Measurements from ENCODE around the gene DPEP1. TPM values are rescaled to one million over a fixed set of nuclear protein-coding genes. Genes with fewer than 3 reads are reported as not detected.

The DPEP1 gene
- polyA plus RNA-seq, 3 donors: not detected

DNA sequence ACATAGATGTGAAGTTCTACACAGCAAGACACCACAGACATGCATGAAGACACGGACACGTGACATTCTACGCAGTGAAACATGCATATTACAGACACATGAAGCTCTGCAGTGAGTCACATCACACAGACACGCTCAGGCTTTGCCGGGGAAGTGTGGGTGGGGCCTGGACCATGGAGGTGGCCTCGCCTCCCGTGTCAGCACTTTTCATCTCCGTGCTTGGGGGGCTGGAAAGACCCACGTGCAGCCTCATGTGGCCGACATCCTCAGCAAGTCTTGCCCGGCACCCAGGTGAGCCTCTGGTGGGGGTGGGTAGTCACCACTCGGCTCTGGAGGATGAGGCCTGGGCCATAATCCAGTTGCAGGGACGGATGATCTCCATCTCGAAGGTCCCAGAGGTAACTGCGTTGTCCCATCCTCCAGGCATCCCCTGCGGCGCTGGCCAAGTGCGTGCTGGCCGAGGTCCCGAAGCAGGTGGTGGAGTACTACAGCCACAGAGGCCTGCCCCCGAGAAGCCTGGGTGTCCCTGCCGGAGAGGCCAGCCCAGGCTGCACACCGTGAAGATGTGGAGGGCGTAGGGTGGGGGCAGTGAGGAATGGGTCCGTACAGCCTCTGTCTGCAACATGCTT lies 17.3 kb upstream of the DPEP1 start:
- no peak overlapping the region for H3K9ac ChIP-seq (ENCODE audit: insufficient read depth, low read length, poor library complexity, severe bottlenecking)
- WGBS (ENCODE audit: insufficient coverage): 95% methylated on average over 19 of the region's 25 CpGs

DNA sequence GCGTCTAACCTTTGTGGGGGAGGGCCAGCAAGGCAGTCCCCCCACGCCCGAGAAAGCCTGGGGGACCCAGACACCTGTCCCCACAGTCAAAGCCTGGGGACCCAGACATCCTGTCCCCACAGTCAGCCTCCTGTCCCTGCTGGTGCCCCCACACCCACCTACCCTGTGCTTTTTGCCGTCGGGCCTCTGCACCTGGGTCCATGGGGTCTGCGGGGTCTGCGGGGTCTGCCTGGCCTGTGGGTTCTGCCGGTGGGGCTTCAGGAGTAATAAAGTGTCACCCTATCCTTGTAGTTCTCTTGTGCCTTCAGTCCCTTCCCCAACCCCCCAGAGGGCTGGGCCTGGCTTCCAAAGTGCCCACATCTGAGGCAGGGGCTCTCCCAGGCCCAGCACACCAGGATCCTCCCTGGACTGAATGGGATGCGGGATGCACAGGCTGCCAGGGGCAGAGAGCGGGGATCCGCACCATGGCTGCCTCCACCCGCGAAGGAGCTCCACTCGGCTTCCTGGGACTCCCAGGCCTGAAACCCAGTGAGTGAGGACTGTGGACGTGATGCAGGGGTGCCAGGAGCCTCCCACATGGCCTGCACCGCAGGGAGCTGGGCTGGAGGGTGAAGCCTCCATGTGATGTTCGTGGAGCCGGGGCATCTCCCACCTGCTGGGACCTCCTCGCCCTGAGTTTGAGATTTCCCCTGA lies 16.3 kb upstream of the DPEP1 start:
- no peak for DNase-seq
- Mint-ChIP-seq H3K4me3 (no peak overlapping the region), H3K4me1 (no peaks in the 10 kb centered on the region), H3K36me3 (no peaks in the 10 kb centered on the region), H3K27ac (no peak overlapping the region), H3K9me3 (peaks cover 0 to 3% (median 0%) of the 10 kb centered on the region in 7 donors), H3K27me3 (ENCODE audit: low read depth in 3 of 3) (peaks cover 1 to 12% (median 2%) of the 10 kb centered on the region in 3 donors)
- Histone ChIP-seq H3K9ac (ENCODE audit: insufficient read depth, low read length, poor library complexity, severe bottlenecking) (no peak overlapping the region), H3K36me3 (replicated peaks in 1 of 2; ENCODE audit: control insufficient read depth in 1 of 2, insufficient read depth in 2 of 2, low read length in 2 of 2) (no peaks in the 10 kb centered on the region), H3K27me3 (ENCODE audit: control insufficient read depth in 2 of 2, insufficient read depth in 2 of 2, low read length in 2 of 2) (no peaks in the 10 kb centered on the region), H3K4me3 (replicated peaks in 1 of 3; ENCODE audit: low read depth in 2 of 3, low read length in 3 of 3) (no peak overlapping the region), H3K79me2 (ENCODE audit: insufficient read depth, low read length) (no peaks in the 10 kb centered on the region), H3K27ac (ENCODE audit: low read depth in 1 of 2, low read length in 2 of 2) (no peak overlapping the region), H3K4me2 (replicated peaks; ENCODE audit: extremely low read depth, low read length, poor library complexity, severe bottlenecking) (no peak overlapping the region), H3K9me3 (replicated peaks in 1 of 2; ENCODE audit: control insufficient read depth in 1 of 2, insufficient read depth in 1 of 2, low read length in 2 of 2) (no peaks in the 10 kb centered on the region), H3K4me1 (ENCODE audit: control insufficient read depth in 1 of 2, insufficient read depth in 2 of 2, low read length in 2 of 2) (peaks cover 0 to under 1% of the 10 kb centered on the region in 2 donors), H4K20me1 (ENCODE audit: insufficient read depth, low read length) (no peaks in the 10 kb centered on the region), H2AFZ (ENCODE audit: insufficient read depth, low read depth, low read length, poor library complexity, severe bottlenecking) (no peak overlapping the region)
- 96% methylated on average over 16 of the region's 19 CpGs for WGBS (ENCODE audit: insufficient coverage)
- TF ChIP-seq, protein P1, sequence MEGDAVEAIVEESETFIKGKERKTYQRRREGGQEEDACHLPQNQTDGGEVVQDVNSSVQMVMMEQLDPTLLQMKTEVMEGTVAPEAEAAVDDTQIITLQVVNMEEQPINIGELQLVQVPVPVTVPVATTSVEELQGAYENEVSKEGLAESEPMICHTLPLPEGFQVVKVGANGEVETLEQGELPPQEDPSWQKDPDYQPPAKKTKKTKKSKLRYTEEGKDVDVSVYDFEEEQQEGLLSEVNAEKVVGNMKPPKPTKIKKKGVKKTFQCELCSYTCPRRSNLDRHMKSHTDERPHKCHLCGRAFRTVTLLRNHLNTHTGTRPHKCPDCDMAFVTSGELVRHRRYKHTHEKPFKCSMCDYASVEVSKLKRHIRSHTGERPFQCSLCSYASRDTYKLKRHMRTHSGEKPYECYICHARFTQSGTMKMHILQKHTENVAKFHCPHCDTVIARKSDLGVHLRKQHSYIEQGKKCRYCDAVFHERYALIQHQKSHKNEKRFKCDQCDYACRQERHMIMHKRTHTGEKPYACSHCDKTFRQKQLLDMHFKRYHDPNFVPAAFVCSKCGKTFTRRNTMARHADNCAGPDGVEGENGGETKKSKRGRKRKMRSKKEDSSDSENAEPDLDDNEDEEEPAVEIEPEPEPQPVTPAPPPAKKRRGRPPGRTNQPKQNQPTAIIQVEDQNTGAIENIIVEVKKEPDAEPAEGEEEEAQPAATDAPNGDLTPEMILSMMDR (IDR thresholded peaks at IDR 0.05): no peak
- intact Hi-C loops (cut with micrococcal nuclease): no loop called here

More for the DNA sequence above, 17.3 kb upstream of the DPEP1 start:
- Mint-ChIP-seq H3K27ac (no peak overlapping the region), H3K36me3 (no peaks in the 10 kb centered on the region), H3K27me3 (ENCODE audit: low read depth in 3 of 3) (peaks cover 1 to 4% (median 3%) of the 10 kb centered on the region in 3 donors), H3K4me1 (no peaks in the 10 kb centered on the region), H3K4me3 (no peak overlapping the region), H3K9me3 (peaks cover 0 to 3% (median 0%) of the 10 kb centered on the region in 7 donors)
- no peaks in the 10 kb centered on the region for H3K36me3 ChIP-seq (replicated peaks in 1 of 2; ENCODE audit: control insufficient read depth in 1 of 2, insufficient read depth in 2 of 2, low read length in 2 of 2)
- H3K27me3 ChIP-seq (ENCODE audit: control insufficient read depth in 2 of 2, insufficient read depth in 2 of 2, low read length in 2 of 2): no peaks in the 10 kb centered on the region
- H3K4me1 ChIP-seq (ENCODE audit: control insufficient read depth in 1 of 2, insufficient read depth in 2 of 2, low read length in 2 of 2): no peaks in the 10 kb centered on the region
- H3K27ac ChIP-seq (ENCODE audit: low read depth in 1 of 2, low read length in 2 of 2): no peak overlapping the region
- no peak for DNase-seq
- H3K4me3 ChIP-seq (replicated peaks in 1 of 3; ENCODE audit: low read depth in 2 of 3, low read length in 3 of 3): no peak overlapping the region
- no peaks in the 10 kb centered on the region for H3K9me3 ChIP-seq (replicated peaks in 1 of 2; ENCODE audit: control insufficient read depth in 1 of 2, insufficient read depth in 1 of 2, low read length in 2 of 2)
- H4K20me1 ChIP-seq (ENCODE audit: insufficient read depth, low read length): no peaks in the 10 kb centered on the region
- H3K79me2 ChIP-seq (ENCODE audit: insufficient read depth, low read length): no peaks in the 10 kb centered on the region
- no peak overlapping the region for H3K4me2 ChIP-seq (replicated peaks; ENCODE audit: extremely low read depth, low read length, poor library complexity, severe bottlenecking)
- intact Hi-C loops (cut with micrococcal nuclease): no loop called here
- TF ChIP-seq, protein P1 (IDR thresholded peaks at IDR 0.05): no peak
- H2AFZ ChIP-seq (ENCODE audit: insufficient read depth, low read depth, low read length, poor library complexity, severe bottlenecking): no peak overlapping the region

All from CD14-positive monocyte (primary cell).